ES-I3 (cell line): Measurements from ENCODE around the gene TAB2.

Source experiments
- H3K36me3 ChIP-seq: 2 replicates; pipeline ENCODE4 v1.6.1; 2013; ENCODE audit warnings: mild to moderate bottlenecking, low read length, control low read depth, moderate library complexity; ENCODE audit not compliant: insufficient read depth
- H3K4me1 ChIP-seq: 2 replicates; pipeline ENCODE4 v1.6.1; 2013; ENCODE audit warnings: mild to moderate bottlenecking, control low read depth, low read length; ENCODE audit not compliant: insufficient read depth
- H3K9ac ChIP-seq: 2 replicates; pipeline ENCODE4 v1.6.1; 2013; ENCODE audit warnings: low read depth, mild to moderate bottlenecking, low read length, moderate library complexity
- H3K9me3 ChIP-seq: 2 replicates; pipeline ENCODE4 v1.6.1; 2013; ENCODE audit warnings: mild to moderate bottlenecking, low read length, moderate library complexity; ENCODE audit not compliant: control insufficient read depth, insufficient read depth

Gene TAB2

DNA sequence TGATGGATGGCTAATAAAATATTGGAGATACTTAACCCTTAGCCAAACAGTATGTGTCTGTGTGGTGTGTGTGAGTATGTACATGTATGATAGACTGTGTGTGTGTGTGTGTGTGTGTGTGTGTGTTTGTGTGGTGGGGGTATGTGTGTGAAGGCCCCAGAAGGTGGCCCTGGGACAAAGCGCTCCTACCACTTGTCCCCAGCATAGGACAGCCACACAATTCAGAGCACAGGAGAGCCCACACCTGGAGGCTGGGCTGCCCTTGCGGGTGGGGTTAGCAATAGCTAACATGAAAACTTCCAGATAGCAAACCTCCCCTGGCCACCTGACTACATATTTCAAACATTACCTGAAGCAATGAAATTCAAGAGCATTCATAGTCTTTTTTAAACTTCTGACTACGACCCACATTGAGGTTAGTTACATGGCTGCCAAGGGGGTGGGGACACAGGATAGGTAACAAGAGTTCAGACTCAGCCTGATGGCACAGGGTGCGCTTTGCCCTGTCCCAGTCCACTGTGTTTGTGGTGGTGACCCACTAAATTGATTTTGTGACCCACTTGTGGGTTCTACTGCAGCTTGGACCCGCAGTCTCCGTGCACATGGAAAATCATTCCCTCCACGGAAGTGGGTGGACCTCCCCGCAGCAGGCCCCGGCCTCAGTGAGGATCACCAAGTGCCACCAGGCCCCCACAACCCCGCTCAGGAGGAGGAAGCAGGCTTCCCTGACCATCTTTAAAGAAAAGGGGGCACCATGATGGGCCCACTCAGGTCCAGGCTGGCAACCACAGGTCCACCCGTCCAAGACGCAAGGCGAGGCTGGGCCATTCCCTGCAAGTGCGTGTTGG, 132.5 kb downstream of the TAB2 start:
- Histone ChIP-seq H3K9ac (peak overlapping the region; percentile 64; the same call in 1 of the 2 replicates), H3K9me3 (no peaks in the 10 kb centered on the region), H3K4me1 (no peaks in the 10 kb centered on the region), H3K36me3 (no peaks in the 10 kb centered on the region)

DNA sequence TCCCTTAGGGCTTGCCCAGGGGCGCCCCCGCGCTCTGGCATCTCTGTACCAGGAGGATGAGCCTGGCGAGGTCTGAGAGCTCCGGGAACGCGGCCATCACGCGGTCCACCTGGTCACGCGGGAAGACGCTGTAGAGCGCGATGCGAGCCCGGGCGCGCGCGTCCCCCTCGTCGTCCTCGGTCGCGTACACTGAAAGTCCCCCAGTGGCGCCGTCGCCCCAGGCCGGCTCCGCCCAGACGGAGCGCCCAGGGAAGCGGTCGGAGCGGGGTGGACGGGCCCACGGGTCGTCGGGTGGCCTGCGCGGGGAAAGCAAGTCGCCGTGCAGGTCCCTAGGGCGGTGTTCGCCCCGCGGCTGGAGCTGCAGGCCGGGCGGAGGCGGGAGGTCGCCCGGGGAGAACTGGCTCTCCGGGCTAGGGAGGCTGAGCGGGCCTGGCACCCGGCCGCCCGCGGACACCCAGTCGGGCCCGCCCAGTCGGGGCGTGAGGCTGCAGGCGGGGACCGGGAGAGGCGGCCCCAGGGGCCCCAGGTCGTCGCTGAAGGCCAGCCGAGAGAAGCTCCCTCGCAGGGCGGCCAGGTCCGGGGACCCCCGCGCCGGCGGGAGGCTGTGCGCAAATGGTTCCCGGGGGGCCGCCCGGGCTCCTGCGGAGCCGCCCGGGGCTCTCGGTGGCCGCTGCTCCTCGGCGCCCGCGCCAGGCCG, 133.3 kb downstream of the TAB2 start:
- Histone ChIP-seq H3K9ac (peak overlapping the region; percentile 64), H3K9me3 (no peaks in the 10 kb centered on the region), H3K36me3 (no peaks in the 10 kb centered on the region), H3K4me1 (no peaks in the 10 kb centered on the region)

DNA sequence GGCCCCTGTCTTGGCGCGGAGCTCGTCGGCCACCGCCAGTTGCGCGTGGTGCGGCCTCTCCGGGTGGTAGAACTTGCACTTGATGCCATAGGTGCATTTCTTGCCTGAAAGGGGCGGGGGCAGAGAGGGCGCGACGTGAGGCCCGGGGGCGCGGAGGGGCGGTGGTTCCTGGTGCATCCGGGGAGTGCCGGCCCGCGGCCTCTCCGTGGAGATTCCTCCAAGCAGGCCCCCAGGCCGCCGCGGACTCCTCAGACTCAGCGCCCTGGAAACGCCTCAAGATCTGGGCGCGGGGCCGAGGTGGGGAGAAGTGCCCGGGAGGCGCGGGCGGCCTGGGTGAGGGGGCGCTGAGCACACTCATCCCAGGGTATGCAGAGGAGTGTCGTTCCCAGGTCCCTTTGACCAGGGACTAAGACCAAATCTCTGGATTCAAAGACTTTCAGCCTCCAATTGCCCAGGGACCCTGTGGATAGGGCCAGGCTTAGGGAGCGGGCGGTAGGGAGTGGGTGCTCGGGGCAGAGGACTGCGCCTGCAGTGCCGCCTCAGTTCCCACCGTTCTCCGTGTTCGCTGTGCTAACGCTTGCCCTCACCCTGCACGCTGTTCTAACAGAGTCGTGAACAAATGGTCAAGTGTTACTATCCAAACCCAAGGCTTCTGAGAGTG, 134.0 kb downstream of the TAB2 start:
- H3K9ac ChIP-seq = peak overlapping the region; percentile 64
- no peaks in the 10 kb centered on the region for H3K36me3 ChIP-seq
- no peaks in the 10 kb centered on the region for H3K9me3 ChIP-seq
- H3K4me1 ChIP-seq = no peaks in the 10 kb centered on the region

DNA sequence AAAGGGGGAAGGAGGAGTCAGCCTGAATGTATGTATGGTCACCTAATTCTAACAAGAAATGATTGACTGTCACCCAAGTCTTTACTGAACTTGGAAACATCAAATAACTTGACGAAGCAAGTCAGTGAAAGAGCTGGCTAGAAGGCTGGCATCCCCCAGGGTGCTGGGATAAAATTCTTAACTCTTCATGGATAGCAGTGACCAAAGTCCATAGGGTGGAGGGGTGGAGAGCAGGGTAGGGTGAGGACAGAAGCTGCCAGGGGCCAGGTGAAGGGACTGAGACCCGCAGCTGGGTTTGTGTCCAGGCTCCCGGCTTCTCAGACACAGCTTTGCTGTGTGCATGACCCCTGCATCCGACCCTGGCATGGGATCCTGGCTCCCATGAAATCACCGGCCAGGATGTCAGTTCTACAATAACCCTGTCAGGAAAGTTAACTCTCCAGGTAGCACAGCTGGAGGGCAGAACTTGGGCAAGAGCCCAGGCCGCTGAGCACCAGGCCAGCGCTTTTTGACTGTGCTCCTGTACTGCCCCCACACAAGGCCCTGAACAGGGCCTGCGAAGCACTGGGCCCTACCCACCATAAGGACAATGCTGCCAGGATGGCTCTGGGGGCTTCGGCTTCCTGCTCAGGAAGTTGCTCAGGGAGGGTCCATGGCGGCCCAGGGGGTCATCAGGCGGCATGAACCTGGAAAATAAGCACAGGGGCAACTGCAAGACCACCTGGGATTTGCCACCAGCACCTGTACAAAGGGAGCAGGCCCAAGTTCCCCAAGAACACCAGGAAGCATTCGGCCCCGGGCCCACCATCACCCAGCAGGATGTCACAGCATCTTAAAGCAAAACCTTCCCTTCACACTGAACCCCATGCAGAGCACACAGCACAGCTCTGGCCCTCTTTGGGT, 134.8 kb downstream of the TAB2 start:
- Histone ChIP-seq H3K9ac (peak overlapping the region; percentile 64; the same call in 1 of the 2 replicates), H3K4me1 (no peaks in the 10 kb centered on the region), H3K36me3 (no peaks in the 10 kb centered on the region), H3K9me3 (no peaks in the 10 kb centered on the region)

DNA sequence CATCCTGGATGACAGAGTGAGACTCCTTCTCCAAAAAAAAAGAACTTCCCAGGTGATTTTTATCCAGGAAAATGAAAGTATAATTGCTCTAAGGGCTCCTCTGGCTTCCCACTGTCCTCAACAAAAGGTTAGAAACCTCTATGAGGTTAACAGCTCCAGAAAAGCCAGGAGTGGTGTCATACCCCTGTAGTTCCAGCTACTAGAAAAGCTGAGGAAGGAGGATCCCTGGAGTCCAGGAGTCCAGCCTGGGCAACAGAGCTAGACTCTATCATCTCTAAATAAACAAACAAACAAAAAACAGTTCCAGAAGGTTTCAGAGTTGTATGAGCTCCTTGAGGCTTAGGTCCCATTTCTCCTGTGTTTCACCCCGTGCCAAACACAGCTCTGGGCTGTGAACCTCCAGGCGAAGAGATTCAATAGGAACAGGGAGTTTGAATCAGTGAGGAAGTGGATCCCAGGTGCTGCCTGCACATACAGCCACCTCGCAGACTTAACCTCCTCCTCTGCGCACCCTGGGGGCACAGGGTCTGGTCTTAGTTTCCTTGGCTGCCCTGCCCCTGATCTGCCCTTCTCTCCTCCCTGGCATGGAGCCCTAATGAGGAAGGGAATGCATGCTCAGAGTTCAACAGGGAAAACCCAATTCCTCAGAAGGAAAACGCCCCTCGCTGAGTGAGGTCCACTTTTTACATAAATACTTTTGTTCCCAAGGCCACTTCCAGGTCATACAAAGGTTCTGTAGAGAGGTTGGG, 136.3 kb downstream of the TAB2 start:
- H3K9ac ChIP-seq = no peak overlapping the region
- H3K36me3 ChIP-seq = no peaks in the 10 kb centered on the region
- no peaks in the 10 kb centered on the region for H3K9me3 ChIP-seq
- H3K4me1 ChIP-seq = no peaks in the 10 kb centered on the region

DNA sequence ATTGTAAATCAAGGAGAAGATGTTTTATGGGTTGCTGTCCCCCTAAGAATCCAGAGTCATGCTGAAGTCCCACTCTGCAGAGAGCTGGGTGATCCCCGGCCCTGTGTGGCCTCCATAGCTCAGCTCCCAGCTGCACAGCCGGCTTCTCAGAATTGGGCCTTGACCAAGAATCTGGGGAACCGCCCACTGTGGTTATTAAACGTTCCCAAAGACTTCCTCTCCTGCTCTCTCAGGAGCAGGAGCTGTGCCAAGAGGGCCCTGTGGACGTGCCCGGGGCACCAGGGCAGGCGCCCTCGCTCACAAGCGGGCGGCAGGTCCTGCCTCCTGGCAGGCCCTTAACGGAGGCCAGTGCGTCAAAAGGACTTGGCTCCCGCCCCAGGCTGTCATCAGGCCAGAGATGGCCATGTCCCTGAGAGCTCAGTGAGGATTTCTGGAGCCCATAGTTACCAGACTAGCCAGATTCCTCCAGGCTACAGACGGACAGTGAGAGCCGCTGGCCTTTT, 136.9 kb downstream of the TAB2 start:
- H3K36me3 ChIP-seq = no peaks in the 10 kb centered on the region
- no peaks in the 10 kb centered on the region for H3K9me3 ChIP-seq
- no peak overlapping the region for H3K9ac ChIP-seq

DNA sequence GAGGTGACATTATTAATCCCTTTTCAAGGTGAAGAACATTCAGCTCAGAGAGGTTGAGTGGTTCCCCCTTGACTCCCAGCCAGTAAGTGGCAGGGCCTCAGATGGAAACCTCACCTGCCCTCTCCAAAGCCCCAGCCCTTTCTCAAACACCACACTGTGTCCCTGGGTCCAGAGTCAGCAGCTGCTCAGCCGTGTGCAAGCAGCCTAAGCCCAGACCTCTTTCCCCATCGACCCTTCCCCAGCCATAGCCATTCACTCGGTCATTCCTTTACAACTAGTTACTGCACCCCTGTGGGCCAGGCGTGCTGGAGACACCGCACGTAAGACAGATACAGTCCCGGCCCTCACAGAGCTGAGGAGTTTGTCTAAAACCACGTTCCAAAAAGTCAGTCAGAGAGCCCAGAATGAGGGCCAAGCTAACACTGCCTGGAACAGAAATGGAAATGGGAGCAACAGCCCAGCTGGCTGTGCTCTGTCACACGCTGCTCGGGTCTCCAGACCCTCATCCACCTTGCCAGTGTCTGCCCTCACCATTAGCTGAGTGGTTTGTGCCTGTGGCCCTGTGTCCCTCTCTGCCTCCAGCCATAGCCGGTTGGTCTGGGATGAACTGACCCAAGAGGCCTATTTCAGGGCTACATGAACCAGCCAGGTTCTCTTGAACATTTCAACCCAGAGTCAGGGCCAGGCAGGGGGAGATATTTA, 137.7 kb downstream of the TAB2 start:
- H3K9ac ChIP-seq = no peak overlapping the region
- no peaks in the 10 kb centered on the region for H3K9me3 ChIP-seq
- H3K36me3 ChIP-seq = no peaks in the 10 kb centered on the region

More for the DNA sequence above, 136.9 kb downstream of the TAB2 start:
- no peaks in the 10 kb centered on the region for H3K4me1 ChIP-seq

DNA sequence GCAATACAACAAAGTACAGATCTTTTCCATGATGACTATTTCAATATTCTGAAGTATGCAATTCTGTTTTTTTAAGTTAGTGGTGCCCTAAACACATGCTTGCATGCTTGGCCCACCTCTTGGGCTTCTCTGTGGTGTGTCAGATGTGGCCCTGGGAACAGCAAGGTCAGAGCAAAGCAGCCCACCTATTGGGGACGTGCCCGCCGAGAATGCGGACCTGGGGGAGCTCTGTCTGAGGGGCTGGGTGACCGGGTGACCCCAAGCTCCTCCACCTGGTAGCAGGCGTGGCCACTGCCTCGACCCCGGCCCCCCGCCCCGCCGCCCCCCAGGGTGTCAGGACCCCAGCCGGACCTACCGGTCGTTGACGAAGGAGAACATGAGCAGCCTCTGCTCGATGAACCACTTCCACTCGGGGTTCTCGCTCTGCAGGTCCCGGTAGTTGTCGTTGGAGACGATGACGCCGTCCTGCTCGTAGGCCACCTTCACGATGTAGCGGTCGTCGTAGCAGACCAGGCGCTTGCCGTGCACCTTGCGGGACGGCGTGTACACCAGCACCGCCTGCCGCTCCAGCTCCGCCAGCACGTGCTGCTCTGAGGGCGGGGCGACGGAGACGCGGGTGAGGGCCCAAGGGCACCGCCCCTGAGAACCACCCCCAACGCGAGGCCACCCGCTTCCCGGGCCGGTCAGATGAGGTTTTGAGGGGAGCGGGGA, 139.0 kb downstream of the TAB2 start:
- H3K9ac ChIP-seq = no peak overlapping the region
- no peaks in the 10 kb centered on the region for H3K9me3 ChIP-seq
- H3K4me1 ChIP-seq = no peaks in the 10 kb centered on the region
- H3K36me3 ChIP-seq = no peaks in the 10 kb centered on the region

More for the DNA sequence above, 137.7 kb downstream of the TAB2 start:
- H3K4me1 ChIP-seq = no peaks in the 10 kb centered on the region

DNA sequence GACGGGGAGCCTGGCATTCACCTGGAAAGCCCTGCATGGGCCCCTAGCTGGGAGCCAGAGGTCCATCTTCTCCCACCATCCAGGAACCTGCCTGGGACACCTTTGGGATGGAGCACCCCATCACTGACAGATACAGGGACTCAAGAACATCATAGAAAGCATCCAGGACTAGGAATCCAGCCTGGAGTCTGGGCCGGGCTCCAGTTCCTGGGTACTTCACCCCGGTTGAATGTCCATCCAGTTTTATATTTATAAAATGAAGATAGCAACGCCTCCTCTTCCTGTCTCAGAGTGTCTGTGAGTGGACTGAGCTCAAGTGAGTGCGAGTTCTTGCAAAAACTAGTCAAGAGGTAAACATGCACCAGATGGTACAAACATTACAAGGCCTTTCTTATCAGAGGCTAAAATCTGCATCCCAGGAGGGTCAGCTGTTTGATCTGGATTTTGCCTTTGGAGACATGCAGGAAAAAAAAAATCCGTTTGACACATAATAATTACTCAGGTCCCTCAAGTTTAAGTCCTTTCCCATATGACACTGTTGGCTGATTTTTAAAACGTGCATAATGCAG, 139.9 kb downstream of the TAB2 start:
- Histone ChIP-seq H3K9me3 (no peaks in the 10 kb centered on the region), H3K4me1 (no peaks in the 10 kb centered on the region), H3K9ac (no peak overlapping the region), H3K36me3 (no peaks in the 10 kb centered on the region)

DNA sequence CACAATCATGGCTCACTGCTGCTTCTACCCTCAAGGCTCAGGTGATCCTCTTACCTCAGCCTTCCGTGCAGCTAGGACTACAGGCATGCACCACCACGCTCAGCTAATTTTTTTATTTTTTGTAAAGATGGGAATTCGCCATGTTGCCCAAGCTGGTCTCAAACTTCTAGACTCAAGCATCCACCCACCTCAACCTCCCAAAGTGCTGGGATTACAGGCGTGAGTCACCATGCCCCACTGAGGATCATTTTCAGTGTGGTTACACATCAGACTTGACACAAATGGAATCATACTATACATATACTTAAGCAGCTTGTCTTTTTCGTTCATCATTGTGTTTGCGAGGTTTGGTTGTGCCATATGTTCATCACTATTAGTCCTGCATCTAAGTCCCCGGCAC, 140.7 kb downstream of the TAB2 start:
- H3K9me3 ChIP-seq = no peaks in the 10 kb centered on the region
- no peaks in the 10 kb centered on the region for H3K36me3 ChIP-seq
- no peaks in the 10 kb centered on the region for H3K4me1 ChIP-seq
- H3K9ac ChIP-seq = no peak overlapping the region

DNA sequence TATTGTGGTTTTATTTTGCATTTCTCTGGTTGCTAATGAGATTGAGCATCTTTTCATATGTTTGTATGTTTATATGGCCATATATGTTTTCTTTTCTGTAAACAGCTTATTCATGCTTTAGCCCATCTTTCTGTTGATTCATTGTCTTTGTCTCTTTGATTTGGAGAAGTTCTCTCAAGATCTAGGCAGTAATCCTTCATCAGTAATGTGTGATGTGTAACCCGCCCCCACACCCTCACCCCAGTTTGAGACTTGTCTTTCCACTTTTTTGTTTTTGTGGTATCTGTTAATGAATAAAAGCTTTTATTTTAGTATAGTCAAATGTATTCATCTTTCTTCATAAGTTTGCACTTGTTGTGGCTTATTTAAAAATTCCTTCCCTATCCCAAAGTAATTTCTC, 141.3 kb downstream of the TAB2 start:
- Histone ChIP-seq H3K4me1 (no peaks in the 10 kb centered on the region), H3K9me3 (no peaks in the 10 kb centered on the region), H3K9ac (no peak overlapping the region), H3K36me3 (no peaks in the 10 kb centered on the region)

DNA sequence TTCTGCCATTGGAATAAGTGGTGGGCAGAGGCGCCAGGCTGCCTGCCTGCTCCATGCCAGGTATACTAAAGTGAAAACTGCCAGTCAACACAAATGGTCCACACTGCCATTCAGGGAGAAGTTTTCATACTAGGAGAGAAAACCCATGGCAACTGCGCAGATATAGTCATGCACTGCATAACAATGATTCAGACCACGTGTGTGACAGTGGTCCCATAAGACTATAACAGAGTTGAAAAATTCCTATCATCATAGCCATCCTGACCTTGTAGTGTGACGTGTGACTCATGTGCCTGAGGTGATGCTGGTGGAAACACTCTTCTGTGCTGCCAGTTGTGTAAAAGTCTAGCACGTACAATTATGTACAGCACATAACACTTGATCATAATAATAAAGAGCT, 142.2 kb downstream of the TAB2 start:
- H3K36me3 ChIP-seq = no peaks in the 10 kb centered on the region
- H3K9me3 ChIP-seq = no peaks in the 10 kb centered on the region
- H3K4me1 ChIP-seq = no peaks in the 10 kb centered on the region
- no peak overlapping the region for H3K9ac ChIP-seq
